Rectal smooth muscle tissue (tissue), 1 donor: ENCODE data around the gene ARFIP1.

ENCODE experiments used
- H3K27ac ChIP-seq: one replicate; pipeline ENCODE4 v1.7.0; 2013; ENCODE audit warnings: low read depth, low read length, inconsistent platforms
- H3K27me3 ChIP-seq: one replicate; pipeline ENCODE4 v1.7.0; 2013; ENCODE audit warnings: low read length; ENCODE audit not compliant: control insufficient read depth, insufficient read depth
- H3K36me3 ChIP-seq: one replicate; pipeline ENCODE4 v1.7.0; 2013; ENCODE audit warnings: low read length; ENCODE audit not compliant: control insufficient read depth, insufficient read depth
- H3K4me1 ChIP-seq: one replicate; pipeline ENCODE4 v1.7.0; 2013; ENCODE audit warnings: low read length; ENCODE audit not compliant: control insufficient read depth, insufficient read depth
- H3K4me3 ChIP-seq: one replicate; pipeline ENCODE4 v1.7.0; 2013; ENCODE audit warnings: low read length
- H3K9ac ChIP-seq: one replicate; pipeline ENCODE4 v1.7.0; 2013; ENCODE audit warnings: low read length

Gene ARFIP1

GRCh38 chr4:152951348-152951747 is 171.6 kb downstream of the ARFIP1 start:
- no peak overlapping the region for H3K4me3 ChIP-seq
- no peaks in the 10 kb centered on the region for H3K36me3 ChIP-seq
- no peak overlapping the region for H3K27ac ChIP-seq
- no peak overlapping the region for H3K9ac ChIP-seq
- no peaks in the 10 kb centered on the region for H3K27me3 ChIP-seq
- H3K4me1 ChIP-seq: no peaks in the 10 kb centered on the region

- Histone ChIP-seq H3K27ac (no peak overlapping the region), H3K4me1 (no peaks in the 10 kb centered on the region), H3K9ac (no peak overlapping the region), H3K36me3 (no peaks in the 10 kb centered on the region), H3K4me3 (no peak overlapping the region), H3K27me3 (no peaks in the 10 kb centered on the region)
Measured at GRCh38 chr4:152953514-152953913, 173.8 kb downstream of the ARFIP1 start.

- H3K4me3 ChIP-seq: no peak overlapping the region
- H3K9ac ChIP-seq: no peak overlapping the region
- H3K4me1 ChIP-seq: no peaks in the 10 kb centered on the region
- no peaks in the 10 kb centered on the region for H3K36me3 ChIP-seq
- H3K27ac ChIP-seq: no peak overlapping the region
- no peaks in the 10 kb centered on the region for H3K27me3 ChIP-seq
Measured at GRCh38 chr4:152954741-152955140, 175.0 kb downstream of the ARFIP1 start.

- no peaks in the 10 kb centered on the region for H3K4me1 ChIP-seq
- no peak overlapping the region for H3K9ac ChIP-seq
- no peaks in the 10 kb centered on the region for H3K27me3 ChIP-seq
- no peaks in the 10 kb centered on the region for H3K36me3 ChIP-seq
- H3K4me3 ChIP-seq: no peak overlapping the region
- no peak overlapping the region for H3K27ac ChIP-seq
Measured at GRCh38 chr4:152956147-152956546, 176.4 kb downstream of the ARFIP1 start.

GRCh38 chr4:152956650-152957436 is 177.1 kb downstream of the ARFIP1 start:
- no peaks in the 10 kb centered on the region for H3K27me3 ChIP-seq
- no peaks in the 10 kb centered on the region for H3K36me3 ChIP-seq
- H3K9ac ChIP-seq: no peak overlapping the region
- H3K4me3 ChIP-seq: no peak overlapping the region
- H3K27ac ChIP-seq: no peak overlapping the region
- no peaks in the 10 kb centered on the region for H3K4me1 ChIP-seq

- Histone ChIP-seq H3K4me3 (no peak overlapping the region), H3K27me3 (no peaks in the 10 kb centered on the region), H3K4me1 (no peaks in the 10 kb centered on the region), H3K27ac (no peak overlapping the region), H3K9ac (no peak overlapping the region), H3K36me3 (no peaks in the 10 kb centered on the region)
Measured at GRCh38 chr4:152957437-152958171, 177.8 kb downstream of the ARFIP1 start.

- H3K36me3 ChIP-seq: peaks cover 2% of the 10 kb centered on the region
- H3K27me3 ChIP-seq: no peaks in the 10 kb centered on the region
- H3K4me1 ChIP-seq: no peaks in the 10 kb centered on the region
- no peak overlapping the region for H3K9ac ChIP-seq
- no peak overlapping the region for H3K4me3 ChIP-seq
- H3K27ac ChIP-seq: no peak overlapping the region
Measured at GRCh38 chr4:152959080-152959479, 179.3 kb downstream of the ARFIP1 start.

- Histone ChIP-seq H3K4me3 (no peak overlapping the region), H3K4me1 (no peaks in the 10 kb centered on the region), H3K36me3 (peaks cover 2% of the 10 kb centered on the region), H3K9ac (no peak overlapping the region), H3K27ac (no peak overlapping the region), H3K27me3 (no peaks in the 10 kb centered on the region)
Measured at GRCh38 chr4:152960082-152960481, 180.3 kb downstream of the ARFIP1 start.

GRCh38 chr4:152961014-152961772 is 181.4 kb downstream of the ARFIP1 start:
- no peaks in the 10 kb centered on the region for H3K27me3 ChIP-seq
- peaks cover 2% of the 10 kb centered on the region for H3K36me3 ChIP-seq
- H3K4me3 ChIP-seq: no peak overlapping the region
- H3K27ac ChIP-seq: no peak overlapping the region
- H3K4me1 ChIP-seq: no peaks in the 10 kb centered on the region
- H3K9ac ChIP-seq: peak overlapping the region; percentile 36

GRCh38 chr4:152961773-152962115 is 182.0 kb downstream of the ARFIP1 start:
- H3K4me1 ChIP-seq: no peaks in the 10 kb centered on the region
- H3K4me3 ChIP-seq: no peak overlapping the region
- no peaks in the 10 kb centered on the region for H3K27me3 ChIP-seq
- no peak overlapping the region for H3K27ac ChIP-seq
- H3K36me3 ChIP-seq: peaks cover 2% of the 10 kb centered on the region
- H3K9ac ChIP-seq: no peak overlapping the region
